KBM-7 (cell line): Measurements from ENCODE around the gene C1orf21.

ENCODE experiments used
- DNase-seq: peaks from one replicate; pipeline ENCODE4 v3.0.0-alpha.2; 2015
- in situ Hi-C: fragments of 300-500 bp; cut with MboI; formaldehyde crosslinking; loops from 2 replicates; pipeline ENCODE4 v1.14.3; 2020; ENCODE audit warnings: low sequenced_read_pairs, low pct_unique_long_range_greater_than_20kb, mixed read lengths

The C1orf21 gene

GRCh38 chr1:184533049-184533448, 146.2 kb downstream of the C1orf21 start:
- DNase-seq, result peak; percentile 82

GRCh38 chr1:184533915-184534314, 147.1 kb downstream of the C1orf21 start:
- in situ Hi-C loops, result no loop called here
- DNase-seq, result no peak

More at GRCh38 chr1:184533049-184533448, 146.2 kb downstream of the C1orf21 start:
- in situ Hi-C loops, result no loop called here

DNA sequence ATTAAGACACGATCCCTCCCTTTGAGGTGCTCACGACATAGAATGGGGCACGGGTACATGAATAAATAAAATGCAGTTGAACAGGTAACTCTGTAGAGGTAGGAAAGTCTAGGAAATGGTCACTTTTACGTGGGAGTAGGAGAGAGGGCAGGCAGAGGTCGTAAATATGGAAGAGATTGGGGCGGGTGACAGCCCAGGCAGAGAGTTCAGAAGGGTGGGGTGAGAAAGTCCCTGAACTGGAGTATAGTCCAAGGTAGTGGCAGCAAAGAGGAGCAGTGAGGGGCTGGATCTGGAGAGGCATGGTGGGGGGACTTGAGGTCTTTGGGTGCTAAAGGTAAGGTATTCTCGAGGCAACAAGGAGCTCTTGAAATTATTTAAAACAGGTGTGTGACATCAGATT, 147.9 kb downstream of the C1orf21 start:
- DNase-seq, result no peak
- in situ Hi-C loops, result no loop called here

GRCh38 chr1:184535191-184535970, 148.6 kb downstream of the C1orf21 start:
- DNase-seq, result no peak
- in situ Hi-C loops, result no loop called here

DNA sequence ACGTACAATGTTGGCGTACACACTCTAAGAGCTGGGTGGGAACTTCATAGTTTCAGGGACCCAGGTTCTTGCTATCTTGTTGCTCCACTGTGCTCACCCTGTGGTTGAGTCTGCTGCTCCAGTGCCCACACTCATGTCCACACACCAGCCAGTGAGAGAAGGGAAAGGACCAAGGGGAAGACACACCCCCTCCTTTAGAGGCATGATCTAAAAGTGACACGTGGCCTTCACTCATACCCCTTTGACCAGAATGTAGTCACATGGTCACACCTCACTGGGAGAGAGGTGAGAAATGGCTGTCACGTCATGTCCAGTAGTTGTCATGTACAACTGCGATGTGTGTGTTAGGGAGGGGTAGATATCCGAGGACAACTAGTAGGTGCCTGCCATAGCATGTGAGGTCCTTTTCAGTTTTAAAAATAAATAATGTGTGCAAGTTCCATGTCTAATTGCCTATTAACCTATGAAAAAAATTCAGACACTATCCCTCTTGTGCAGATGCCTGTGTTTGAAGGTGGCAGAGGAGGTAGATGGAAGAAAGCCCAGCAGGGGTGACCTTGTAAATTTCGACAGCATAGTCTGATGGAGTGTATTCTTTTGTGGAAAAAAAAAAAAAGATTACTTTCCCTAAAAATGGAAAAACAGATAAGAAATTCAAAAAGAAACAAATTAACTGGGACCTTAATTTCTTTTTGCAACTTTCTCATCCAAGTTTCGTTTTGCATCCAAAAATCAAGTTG, 149.6 kb downstream of the C1orf21 start:
- in situ Hi-C loops, result no loop called here
- no peak for DNase-seq

DNA sequence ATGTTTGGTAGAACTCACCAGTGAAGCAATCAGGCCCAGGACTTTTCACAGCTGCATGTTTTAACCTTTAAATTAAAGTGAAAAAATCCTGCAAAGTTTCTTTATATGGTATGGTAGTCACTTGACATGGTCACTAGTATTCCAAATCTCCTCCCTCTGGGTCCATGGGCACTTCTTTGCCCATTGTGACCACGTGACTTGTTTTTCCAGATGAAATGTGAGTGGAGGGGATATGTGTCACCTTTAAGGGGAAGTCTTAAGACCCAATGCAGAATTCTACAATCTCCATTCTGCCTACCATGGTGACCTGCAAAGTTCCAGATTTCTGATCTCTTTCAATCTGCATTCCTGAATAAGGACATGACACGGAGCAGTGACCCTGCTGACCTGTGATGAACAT, 152.8 kb downstream of the C1orf21 start:
- DNase-seq, result no peak
- in situ Hi-C loops, result no loop called here

DNA sequence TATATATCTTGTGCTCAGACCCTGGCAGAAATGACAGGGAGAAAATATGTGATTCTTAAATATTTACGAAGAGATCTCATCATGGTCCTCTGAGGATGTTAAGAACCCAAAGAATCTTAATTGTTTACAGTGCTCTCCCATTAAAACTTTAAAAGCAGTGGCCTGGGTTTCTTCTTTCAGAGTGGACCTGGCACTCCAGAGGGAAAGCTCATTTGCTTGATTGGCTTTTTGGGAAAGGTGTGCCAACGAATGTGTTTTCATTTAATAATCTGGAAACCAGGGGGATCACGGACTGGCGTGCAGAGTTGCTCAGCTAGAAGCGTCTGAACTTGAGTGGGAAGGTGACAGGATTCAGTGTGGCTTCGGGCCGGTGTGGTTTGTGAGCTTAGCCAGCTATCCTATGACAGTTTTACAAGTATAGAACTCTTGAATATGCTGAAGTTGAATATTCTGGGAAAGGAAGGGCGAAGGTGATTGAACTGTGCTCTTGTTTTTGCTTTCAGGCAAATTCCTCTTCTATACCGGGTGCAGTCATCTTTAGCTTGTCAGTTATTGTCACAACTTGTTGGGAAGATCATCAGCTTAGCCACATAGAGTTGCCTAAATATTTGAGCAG, 154.8 kb downstream of the C1orf21 start:
- in situ Hi-C loops, result no loop called here
- DNase-seq, result no peak

DNA sequence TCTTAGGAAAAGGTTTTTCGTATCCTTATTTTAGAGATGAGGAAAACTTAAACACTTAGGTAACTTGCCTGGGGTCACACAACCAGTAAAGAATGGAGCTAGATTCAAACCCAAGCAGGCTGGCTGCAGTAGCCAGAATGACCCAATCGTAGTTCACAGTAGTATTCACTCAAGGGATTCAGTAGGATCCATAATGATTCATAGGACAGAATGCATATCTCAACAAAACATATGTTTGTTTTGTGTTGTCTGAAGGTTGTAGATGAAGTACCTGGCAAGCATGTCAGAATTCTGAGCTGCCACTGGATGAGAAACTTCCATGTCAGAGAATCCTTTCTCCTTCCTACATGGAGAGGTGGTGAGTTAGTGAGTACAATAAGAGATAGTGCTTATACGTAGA, 155.5 kb downstream of the C1orf21 start:
- DNase-seq, result no peak
- in situ Hi-C loops, result no loop called here

- in situ Hi-C loops, result no loop called here
- no peak for DNase-seq
Observed at GRCh38 chr1:184545601-184546000, 158.8 kb downstream of the C1orf21 start.

DNA sequence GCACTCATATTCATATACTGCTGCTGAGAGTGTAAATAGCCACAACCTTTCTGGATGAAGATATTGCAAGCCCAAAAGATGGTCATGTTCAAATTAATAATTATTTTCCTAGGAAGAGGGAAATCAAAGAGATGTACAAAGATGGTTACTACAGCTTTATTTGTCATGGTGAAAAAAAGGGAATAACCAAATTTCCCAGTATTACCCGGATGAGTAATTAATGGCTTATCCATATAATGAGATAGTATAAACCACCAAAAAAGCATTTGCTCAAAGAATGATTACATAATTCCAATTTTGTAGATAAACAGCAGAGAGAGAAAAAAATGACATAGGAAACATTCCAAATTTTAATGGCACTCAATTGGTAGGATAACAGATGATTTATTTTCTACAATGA, 165.6 kb downstream of the C1orf21 start:
- no peak for DNase-seq
- in situ Hi-C loops, result no loop called here

- in situ Hi-C loops, result no loop called here
Observed at GRCh38 chr1:184553845-184554244, 167.0 kb downstream of the C1orf21 start.

GRCh38 chr1:184555665-184556641, 169.1 kb downstream of the C1orf21 start:
- no peak for DNase-seq
- in situ Hi-C loops, result no loop called here

More at GRCh38 chr1:184553845-184554244, 167.0 kb downstream of the C1orf21 start:
- no peak for DNase-seq

- no peak for DNase-seq
- in situ Hi-C loops, result no loop called here
Observed at GRCh38 chr1:184556665-184557064, 169.8 kb downstream of the C1orf21 start.

DNA sequence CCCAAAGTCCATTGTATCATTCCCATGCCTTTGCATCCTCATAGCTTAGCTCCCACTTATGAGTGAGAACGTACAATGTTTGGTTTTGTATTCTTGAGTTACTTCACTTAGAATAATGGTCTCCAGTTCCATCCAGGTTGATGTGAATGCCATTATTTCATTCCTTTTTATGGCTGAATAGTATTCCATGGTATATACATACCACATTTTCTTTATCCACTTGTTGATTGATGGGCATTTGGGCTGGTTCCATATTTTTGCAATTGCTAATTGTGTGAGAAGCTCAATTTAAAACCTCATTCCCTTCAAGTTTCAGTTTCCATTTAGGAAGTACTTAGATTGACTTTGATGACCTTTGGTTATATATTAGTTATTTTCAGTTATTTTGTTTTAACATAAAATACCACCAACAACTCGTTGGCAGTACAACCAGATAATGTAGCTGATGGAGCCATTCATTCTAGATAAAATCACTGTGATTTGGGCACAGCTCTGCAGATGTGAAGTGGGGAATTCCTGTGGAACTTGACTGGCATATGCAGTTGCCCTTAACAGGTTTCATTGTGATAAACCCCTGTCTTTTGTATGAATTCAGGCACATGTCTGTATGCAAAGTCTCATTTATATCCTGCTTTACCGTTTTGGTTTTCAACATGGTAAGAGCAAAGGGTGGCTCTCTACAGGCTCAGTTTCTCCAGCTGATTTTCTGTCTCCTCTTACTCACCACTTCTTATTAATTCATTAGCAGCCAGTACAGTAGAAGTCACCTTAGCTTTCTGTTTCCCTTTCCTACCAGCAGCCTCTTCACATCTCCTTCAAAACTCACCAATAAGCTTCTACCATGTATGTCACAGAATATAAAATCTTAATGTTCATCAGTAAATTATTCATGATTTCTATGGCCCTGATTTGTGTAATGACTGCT, 170.9 kb downstream of the C1orf21 start:
- DNase-seq, result no peak
- in situ Hi-C loops, result no loop called here

GRCh38 chr1:184558691-184559090, 171.9 kb downstream of the C1orf21 start:
- in situ Hi-C loops, result no loop called here
- no peak for DNase-seq

- in situ Hi-C loops, result no loop called here
- no peak for DNase-seq
Observed at GRCh38 chr1:184559117-184559713, 172.4 kb downstream of the C1orf21 start.

- in situ Hi-C loops, result no loop called here
- DNase-seq, result no peak
Observed at GRCh38 chr1:184562806-184563205, 176.0 kb downstream of the C1orf21 start.

- DNase-seq, result peak; percentile 37
- in situ Hi-C loops, result no loop called here
Observed at GRCh38 chr1:184563308-184563707, 176.5 kb downstream of the C1orf21 start.
